K562 treated with DMSO at 1 percent for 12 hours (cell line): ENCODE results near the gene DNAJA3. TPM values are rescaled to one million over a fixed set of nuclear protein-coding genes. Genes with fewer than 3 reads are reported as not detected.

ENCODE experiments used
- total RNA-seq: library from RNA; unstranded; fragments of 300-600 nt; gene quantifications from 2 replicates; pipeline ENCODE4 v1.2.3, GENCODE V29; 2022; ENCODE audit not compliant: insufficient read depth

The DNAJA3 gene
- total RNA-seq: 34.9 and 65.7 TPM in 2 replicates

GRCh38 chr16:4425378-4426020, at the start of gene DNAJA3:
TSS of gene DNAJA3 (plus strand) at chr16:4425868. CDS start at chr16:4425882, 14 bp downstream.

GRCh38 chr16:4416200-4417032, 9.3 kb upstream of the DNAJA3 start, which contains the start of gene CORO7:
TSS of gene CORO7 (minus strand) at chr16:4416596. CDS start at chr16:4416518, 78 bp downstream.

GRCh38 chr16:4474192-4474961, 48.7 kb downstream of the DNAJA3 start, which contains the start of gene NMRAL1:
TSS of gene NMRAL1 (minus strand) at chr16:4474625. CDS start at chr16:4474132, 493 bp downstream.

GRCh38 chr16:4475880-4476788, 50.5 kb downstream of the DNAJA3 start, which contains the start of gene HMOX2:
TSS of gene HMOX2 (plus strand) at chr16:4476398. CDS start at chr16:4505525, 29,127 bp downstream.

Other genes starting within 250 kb of the DNAJA3 start
- gene SRL, start 183.8 kb upstream of the DNAJA3 start, total RNA-seq: not detected in 2 replicates
- gene TFAP4, start 152.8 kb upstream of the DNAJA3 start, total RNA-seq: 5.8 and 6.2 TPM in 2 replicates
- gene GLIS2, start 109.8 kb upstream of the DNAJA3 start, total RNA-seq: 13.7 and 23.8 TPM in 2 replicates
- 58.1 and 191 TPM in 2 replicates for gene PAM16, start 74.5 kb upstream of the DNAJA3 start, total RNA-seq
- gene VASN, start 54.0 kb upstream of the DNAJA3 start, total RNA-seq: 29.7 and 34.4 TPM in 2 replicates
- gene CORO7, start 9.3 kb upstream of the DNAJA3 start, total RNA-seq: 59.9 and 88.5 TPM in 2 replicates
- gene NMRAL1, start 48.8 kb downstream of the DNAJA3 start, total RNA-seq: 84.9 and 113 TPM in 2 replicates
- gene HMOX2, start 50.5 kb downstream of the DNAJA3 start, total RNA-seq: 54.6 and 61.1 TPM in 2 replicates
- 0.59 TPM in 1 of 2 replicates, not detected in the other for gene CDIP1, start 112.9 kb downstream of the DNAJA3 start, total RNA-seq
- gene C16orf96, start 130.5 kb downstream of the DNAJA3 start, total RNA-seq: not detected in 2 replicates
- 43.1 and 44.9 TPM in 2 replicates for gene UBALD1, start 189.0 kb downstream of the DNAJA3 start, total RNA-seq
- gene MGRN1, start 199.0 kb downstream of the DNAJA3 start, total RNA-seq: 18.1 and 41.4 TPM in 2 replicates